Esophagus squamous epithelium (tissue), 5 donors: Measurements from ENCODE around the gene SMIM24. TPM values are rescaled to one million over a fixed set of nuclear protein-coding genes. Genes with fewer than 3 reads are reported as not detected.
A peak's percentile ranks its signal among the peaks of the same experiment; 100 is the strongest.

Experiments used
- DNase-seq: peaks from one replicate; lab custom pipeline; 2025; lab: John Stamatoyannopoulos, UW
- H3K27ac ChIP-seq, 4 donors: fragments of 200-600 bp; sonication (generic); one replicate each; pipeline ENCODE4 v1.5.1; 2016 to 2019; ENCODE audit warnings: mild to moderate bottlenecking in 1 of 4
- H3K27me3 ChIP-seq, 4 donors: fragments of 200-600 bp; sonication (generic); 1 replicate in 3 of 4; 2 replicates in 1 of 4; pipeline versions ENCODE4 v1.5.1 to v1.6.0; 2017 to 2021; ENCODE audit warnings: antibody characterized with exemption in 1 of 4
- H3K36me3 ChIP-seq, 3 donors: fragments of 200-600 bp; sonication (generic); one replicate each; pipeline ENCODE4 v1.5.1; 2016 to 2019
- H3K4me1 ChIP-seq, 3 donors: fragments of 200-600 bp; sonication (generic); one replicate each; pipeline ENCODE4 v1.5.1; 2017 to 2019
- H3K4me3 ChIP-seq, 4 donors: fragments of 200-600 bp; sonication (generic); 1 replicate in 3 of 4; 2 replicates in 1 of 4; pipeline ENCODE4 v1.5.1; 2016 to 2019; ENCODE audit warnings: mild to moderate bottlenecking in 2 of 4, moderate library complexity in 1 of 4
- H3K9me3 ChIP-seq, 3 donors: fragments of 200-600 bp; sonication (generic); one replicate each; pipeline ENCODE4 v1.5.1; 2016 to 2019
- POLR2A ChIP-seq, 4 donors: fragments of 450-650 bp; IDR thresholded peaks; one replicate each; pipeline ENCODE4 v1.6.1; 2017; ENCODE audit warnings: antibody characterized with exemption in 4 of 4, mild to moderate bottlenecking in 4 of 4, moderate library complexity in 3 of 4
- WGBS, 2 donors: methylation state at CpG; one replicate each; pipeline ENCODE4 v1.1.5; 2018; 5-methylcytosine and 5-hydroxymethylcytosine counted together
- intact Hi-C: fragments of 100-400 bp; cut with DNase I; formaldehyde crosslinking; loops from one replicate; pipeline ENCODE4 v1.15.0; 2022
- total RNA-seq, 4 donors: library from RNA; depleted of rRNA; stranded (reverse); fragments of >200 nt; gene quantifications; one replicate each; pipeline ENCODE4 v1.1.0, GENCODE V29; 2016
- TF ChIP-seq, protein P1 (sequence below), 6 experiments: fragments of 450-650 bp in 4 of 6; fragments of 200-600 bp in 2 of 6; sonication (generic) in 2 of 6; IDR thresholded peaks; one replicate each; pipeline ENCODE4 v1.5.1; 2016 to 2019; ENCODE audit warnings: antibody characterized with exemption in 6 of 6, mild to moderate bottlenecking in 4 of 6, moderate library complexity in 4 of 6
- donor health status: DM: yes; HTN: yes; CAD: no.

SMIM24 gene
- total RNA-seq, 4 donors from 2014 or later: not detected

DNA sequence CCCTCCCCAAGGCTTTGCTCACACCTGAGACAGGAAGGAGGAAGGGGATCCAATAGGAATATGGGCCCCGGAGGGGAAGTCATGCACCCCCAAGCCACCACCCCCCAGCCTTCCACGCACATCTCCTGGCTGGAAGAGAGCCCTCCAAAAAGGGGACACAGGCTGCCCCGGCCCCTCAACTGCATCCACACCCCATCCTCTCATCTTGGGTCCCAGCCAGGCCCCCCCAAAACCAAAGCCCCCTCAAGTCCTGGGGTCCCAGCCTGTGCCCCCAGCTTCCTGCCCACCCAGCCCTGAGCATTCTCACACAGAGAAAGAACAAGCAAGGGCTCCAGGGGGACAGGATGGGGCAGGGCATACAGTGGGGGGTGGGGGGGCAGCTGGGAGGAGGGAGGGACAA is 12.1 kb downstream of the SMIM24 start:
- Histone ChIP-seq H3K9me3 (no peaks in the 10 kb centered on the region), H3K27ac (peak overlapping the region in 3 of 4 donors; percentile 17 to 61 (median 21)), H3K27me3 (no peaks in the 10 kb centered on the region), H3K36me3 (peaks cover 8 to 21% (median 9%) of the 10 kb centered on the region in 3 donors), H3K4me1 (peaks cover 0 to 66% (median 9%) of the 10 kb centered on the region in 3 donors), H3K4me3 (no peak overlapping the region)
- 80% methylated on average over 2 of the region's 3 CpGs; no CpG with 5 or more reads in 1 of the 2 donors for WGBS, 2 donors
- TF ChIP-seq, protein P1, sequence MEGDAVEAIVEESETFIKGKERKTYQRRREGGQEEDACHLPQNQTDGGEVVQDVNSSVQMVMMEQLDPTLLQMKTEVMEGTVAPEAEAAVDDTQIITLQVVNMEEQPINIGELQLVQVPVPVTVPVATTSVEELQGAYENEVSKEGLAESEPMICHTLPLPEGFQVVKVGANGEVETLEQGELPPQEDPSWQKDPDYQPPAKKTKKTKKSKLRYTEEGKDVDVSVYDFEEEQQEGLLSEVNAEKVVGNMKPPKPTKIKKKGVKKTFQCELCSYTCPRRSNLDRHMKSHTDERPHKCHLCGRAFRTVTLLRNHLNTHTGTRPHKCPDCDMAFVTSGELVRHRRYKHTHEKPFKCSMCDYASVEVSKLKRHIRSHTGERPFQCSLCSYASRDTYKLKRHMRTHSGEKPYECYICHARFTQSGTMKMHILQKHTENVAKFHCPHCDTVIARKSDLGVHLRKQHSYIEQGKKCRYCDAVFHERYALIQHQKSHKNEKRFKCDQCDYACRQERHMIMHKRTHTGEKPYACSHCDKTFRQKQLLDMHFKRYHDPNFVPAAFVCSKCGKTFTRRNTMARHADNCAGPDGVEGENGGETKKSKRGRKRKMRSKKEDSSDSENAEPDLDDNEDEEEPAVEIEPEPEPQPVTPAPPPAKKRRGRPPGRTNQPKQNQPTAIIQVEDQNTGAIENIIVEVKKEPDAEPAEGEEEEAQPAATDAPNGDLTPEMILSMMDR (IDR thresholded peaks at IDR 0.05): no peak
- TF ChIP-seq POLR2A (IDR thresholded peaks at IDR 0.05): no peak
- no peak for DNase-seq
- intact Hi-C loops: no loop called here

DNA sequence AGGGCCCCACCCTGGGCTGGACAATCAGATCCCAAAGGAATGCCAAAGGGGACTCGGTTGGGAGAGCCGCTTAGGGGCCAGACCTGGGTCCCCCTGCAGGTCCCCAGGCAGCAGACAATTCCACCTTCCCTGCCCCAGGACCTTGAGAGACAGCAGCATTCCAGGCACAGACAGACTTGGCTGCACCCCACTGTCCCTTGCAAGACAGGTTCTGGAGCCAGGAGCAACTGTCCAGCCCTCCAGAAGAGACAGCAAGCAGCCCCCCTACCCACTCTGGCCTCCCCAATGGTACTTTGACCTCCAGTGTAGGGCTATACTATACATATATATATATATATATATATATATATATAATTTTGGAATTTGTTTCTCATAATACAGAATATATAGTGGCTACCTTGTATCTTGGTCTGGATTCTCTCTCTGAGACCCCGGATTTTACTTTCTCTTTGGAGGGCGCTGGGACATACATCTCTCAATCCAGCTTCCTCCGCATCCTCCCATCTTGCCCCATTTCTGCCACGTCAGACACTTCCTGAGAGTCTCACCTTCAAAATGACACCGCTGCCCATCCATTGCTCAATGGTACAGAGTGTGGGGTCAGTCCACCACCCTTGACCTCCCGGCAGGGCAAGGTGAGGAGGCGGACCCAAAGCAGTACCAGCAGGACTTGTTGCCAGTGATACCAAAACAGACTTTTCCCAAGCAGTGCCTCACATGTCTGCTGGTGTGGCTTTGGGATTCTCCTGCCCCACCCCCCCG is 12.7 kb downstream of the SMIM24 start:
- H3K36me3 ChIP-seq: peaks cover 14 to 27% (median 15%) of the 10 kb centered on the region in 3 donors
- no peak for DNase-seq
- WGBS, 2 donors: 87 to 90% methylated on average over 8 to 9 of the region's 10 CpGs
- peaks cover 0 to 66% (median 9%) of the 10 kb centered on the region in 3 donors for H3K4me1 ChIP-seq
- TF ChIP-seq, protein P1 (IDR thresholded peaks at IDR 0.05): no peak
- no peak for TF ChIP-seq POLR2A (IDR thresholded peaks at IDR 0.05)
- peak overlapping the region in 3 of 4 donors; percentile 61 to 65 (median 61) for H3K27ac ChIP-seq
- no peak overlapping the region for H3K4me3 ChIP-seq
- no peaks in the 10 kb centered on the region for H3K27me3 ChIP-seq
- no peaks in the 10 kb centered on the region for H3K9me3 ChIP-seq
- intact Hi-C loops: no loop called here

DNA sequence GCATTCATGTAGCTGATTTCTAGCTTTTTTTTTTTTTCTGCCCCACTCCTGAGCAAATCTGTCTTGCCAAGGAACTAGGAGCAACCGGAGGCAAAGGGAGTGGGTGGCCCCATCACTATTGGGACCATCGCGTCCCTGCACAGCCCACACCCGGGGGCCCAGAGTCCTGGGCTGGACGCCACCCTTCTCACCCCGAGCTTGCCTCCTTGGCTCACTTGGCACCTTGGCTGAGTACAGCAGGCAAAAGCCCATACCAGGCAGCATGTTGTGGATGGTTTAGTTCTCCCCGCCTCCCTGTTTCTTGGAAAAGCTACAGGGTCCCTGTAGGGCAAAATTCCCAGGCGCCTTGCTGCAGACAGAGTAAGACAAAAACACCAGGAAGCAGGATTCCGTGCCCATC is 13.7 kb downstream of the SMIM24 start:
- TF ChIP-seq, protein P1 (IDR thresholded peaks at IDR 0.05): no peak
- TF ChIP-seq POLR2A (IDR thresholded peaks at IDR 0.05): no peak
- 28 to 78% methylated on average over 3 to 6 of the region's 9 CpGs for WGBS, 2 donors
- no peak for DNase-seq
- Histone ChIP-seq H3K27ac (peak overlapping the region in 3 of 4 donors; percentile 59 to 65 (median 61)), H3K36me3 (peaks cover 17 to 36% (median 19%) of the 10 kb centered on the region in 3 donors), H3K27me3 (no peaks in the 10 kb centered on the region), H3K4me3 (no peak overlapping the region), H3K9me3 (no peaks in the 10 kb centered on the region), H3K4me1 (peaks cover 0 to 57% (median 9%) of the 10 kb centered on the region in 3 donors)
- intact Hi-C loops: no loop called here

DNA sequence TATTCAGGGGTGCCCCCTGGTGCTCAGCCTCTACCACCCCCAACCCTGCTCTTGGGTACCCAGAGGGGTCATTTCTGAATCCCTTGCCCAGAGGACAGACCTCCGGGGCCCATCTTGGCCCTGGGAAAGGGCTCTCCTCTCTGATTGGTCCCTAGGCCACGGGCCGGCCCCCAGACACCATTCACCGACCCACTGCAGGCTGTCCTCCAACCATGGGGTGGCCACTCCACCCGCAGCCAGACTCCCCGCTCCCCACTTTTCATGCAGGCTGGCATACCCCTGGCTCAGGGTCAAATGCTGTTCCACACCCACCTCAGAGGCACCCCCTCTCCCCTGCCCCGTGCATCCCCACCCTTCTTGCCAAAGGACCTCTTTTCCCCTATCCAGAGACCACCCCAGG is 14.8 kb downstream of the SMIM24 start:
- intact Hi-C loops: no loop called here
- no peak for TF ChIP-seq POLR2A (IDR thresholded peaks at IDR 0.05)
- TF ChIP-seq, protein P1 (IDR thresholded peaks at IDR 0.05): no peak
- Histone ChIP-seq H3K27ac (peak overlapping the region in 3 of 4 donors; percentile 59 to 65 (median 61)), H3K4me1 (peaks cover 0 to 58% (median 9%) of the 10 kb centered on the region in 3 donors), H3K36me3 (peaks cover 17 to 47% (median 19%) of the 10 kb centered on the region in 3 donors), H3K27me3 (no peaks in the 10 kb centered on the region), H3K4me3 (no peak overlapping the region), H3K9me3 (no peaks in the 10 kb centered on the region)
- WGBS, 2 donors: 63 to 72% methylated on average over 4 to 6 of the region's 7 CpGs
- DNase-seq: no peak

DNA sequence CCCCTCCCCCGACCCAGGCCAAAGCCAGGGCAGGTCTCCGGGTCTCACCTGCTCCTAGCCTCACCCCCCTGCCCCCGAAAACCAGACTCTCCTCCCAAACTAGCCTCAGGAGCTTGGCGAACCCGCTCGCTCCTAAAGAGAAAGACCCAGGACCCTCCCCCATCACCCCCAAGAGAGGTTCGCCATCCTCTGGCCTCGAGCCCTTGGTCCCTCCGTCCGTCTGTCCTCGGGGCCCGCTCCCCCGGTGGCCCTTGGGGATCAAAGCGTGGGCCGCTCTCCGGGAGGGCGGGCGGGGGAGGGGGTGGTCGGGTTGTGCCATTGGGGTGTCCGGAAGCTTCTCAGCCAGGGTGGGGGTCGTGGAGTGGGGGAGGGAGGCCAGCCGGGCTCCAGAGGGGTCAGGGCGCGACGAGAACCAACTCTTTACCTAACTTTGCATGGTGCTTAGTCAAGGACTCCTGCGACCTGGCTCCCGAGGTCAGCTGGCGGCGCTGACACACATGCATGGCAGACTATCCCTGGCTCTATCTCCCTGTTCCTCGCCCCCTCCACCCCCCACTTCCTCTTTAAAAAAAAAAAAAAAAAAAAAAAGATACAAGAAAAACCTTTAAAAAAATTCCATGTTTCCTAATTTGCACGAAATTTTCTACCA is 15.6 kb downstream of the SMIM24 start:
- H3K27ac ChIP-seq: peak overlapping the region in 3 of 4 donors; percentile 55 to 65 (median 60)
- intact Hi-C loops: no loop called here

More for the DNA sequence above, 15.6 kb downstream of the SMIM24 start:
- peaks cover 17 to 56% (median 19%) of the 10 kb centered on the region in 3 donors for H3K36me3 ChIP-seq
- DNase-seq: no peak
- no peak overlapping the region for H3K4me3 ChIP-seq
- 79 to 82% methylated on average over 6 to 12 of the region's 31 CpGs for WGBS, 2 donors
- no peaks in the 10 kb centered on the region for H3K27me3 ChIP-seq
- peaks cover 3 to 65% (median 12%) of the 10 kb centered on the region in 3 donors for H3K4me1 ChIP-seq
- TF ChIP-seq POLR2A (IDR thresholded peaks at IDR 0.05): no peak
- TF ChIP-seq, protein P1 (IDR thresholded peaks at IDR 0.05): no peak
- H3K9me3 ChIP-seq: no peaks in the 10 kb centered on the region
